Endothelial cell of umbilical vein (primary cell): ENCODE results near the gene GPAM.

ENCODE experiments used
- EZH2 ChIP-seq: IDR thresholded peaks from 2 replicates; pipeline ENCODE4 v1.6.1; 2012; ENCODE audit warnings: borderline replicate concordance, low read depth, mild to moderate bottlenecking, moderate library complexity, low read length, inconsistent platforms; ENCODE audit not compliant: severe bottlenecking
- TF ChIP-seq, protein P1 (sequence below), 2 donors: IDR thresholded peaks; 1 replicate in 1 of 2; 2 replicates in 1 of 2; pipeline ENCODE4 v1.5.1; 2011; ENCODE audit warnings: low read length in 2 of 2, mild to moderate bottlenecking in 2 of 2, moderate library complexity in 2 of 2, control low read depth in 1 of 2, inconsistent platforms in 1 of 2, low read depth in 1 of 2; ENCODE audit not compliant: insufficient read depth in 1 of 2; ENCODE audit errors: extremely low read depth in 1 of 2

DNA sequence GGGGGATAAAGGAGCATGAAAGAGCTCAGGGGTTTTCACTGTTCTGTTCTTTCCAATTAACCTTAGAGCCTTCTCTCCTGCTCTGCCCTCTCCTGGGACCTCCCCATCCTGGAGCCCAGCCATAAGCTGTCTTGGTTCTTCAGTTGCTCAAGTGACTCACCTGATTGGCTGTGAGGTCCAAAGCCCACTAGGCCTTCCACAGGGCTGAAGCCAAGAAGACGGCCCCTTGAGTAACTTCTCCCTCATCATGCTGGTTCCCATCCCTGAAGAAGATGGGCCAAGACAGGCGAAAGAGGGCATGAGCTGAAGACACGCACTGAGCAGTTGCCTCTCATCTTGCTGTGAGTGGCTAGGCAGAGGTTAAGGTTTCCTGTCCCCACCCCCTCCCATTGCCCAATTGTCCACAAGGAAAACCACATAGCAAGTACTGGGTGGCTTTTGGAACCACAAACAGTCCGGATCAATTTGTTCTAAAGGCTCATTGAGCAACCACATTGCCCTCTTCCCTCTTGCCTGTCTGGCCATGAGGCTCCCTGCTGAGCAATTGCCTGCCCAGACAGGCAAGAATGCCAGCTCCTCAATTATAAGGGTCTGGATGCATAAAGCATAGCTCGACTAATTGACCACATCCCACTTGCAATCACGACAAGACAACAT lies 43.9 kb upstream of the GPAM start:
- no peak for TF ChIP-seq EZH2
- TF ChIP-seq, protein P1, sequence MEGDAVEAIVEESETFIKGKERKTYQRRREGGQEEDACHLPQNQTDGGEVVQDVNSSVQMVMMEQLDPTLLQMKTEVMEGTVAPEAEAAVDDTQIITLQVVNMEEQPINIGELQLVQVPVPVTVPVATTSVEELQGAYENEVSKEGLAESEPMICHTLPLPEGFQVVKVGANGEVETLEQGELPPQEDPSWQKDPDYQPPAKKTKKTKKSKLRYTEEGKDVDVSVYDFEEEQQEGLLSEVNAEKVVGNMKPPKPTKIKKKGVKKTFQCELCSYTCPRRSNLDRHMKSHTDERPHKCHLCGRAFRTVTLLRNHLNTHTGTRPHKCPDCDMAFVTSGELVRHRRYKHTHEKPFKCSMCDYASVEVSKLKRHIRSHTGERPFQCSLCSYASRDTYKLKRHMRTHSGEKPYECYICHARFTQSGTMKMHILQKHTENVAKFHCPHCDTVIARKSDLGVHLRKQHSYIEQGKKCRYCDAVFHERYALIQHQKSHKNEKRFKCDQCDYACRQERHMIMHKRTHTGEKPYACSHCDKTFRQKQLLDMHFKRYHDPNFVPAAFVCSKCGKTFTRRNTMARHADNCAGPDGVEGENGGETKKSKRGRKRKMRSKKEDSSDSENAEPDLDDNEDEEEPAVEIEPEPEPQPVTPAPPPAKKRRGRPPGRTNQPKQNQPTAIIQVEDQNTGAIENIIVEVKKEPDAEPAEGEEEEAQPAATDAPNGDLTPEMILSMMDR (IDR thresholded peaks at IDR 0.05; ENCODE audit: extremely low read depth in 1 of 2, insufficient read depth in 1 of 2, low read depth in 1 of 2, low read length in 2 of 2), result no peak
